ENCODE data around the gene EDNRA. TPM values are rescaled to one million over a fixed set of nuclear protein-coding genes. Genes with fewer than 3 reads are reported as not detected.

EDNRA gene
- total RNA-seq = 5.0 and 5.4 TPM in 2 replicates

DNA sequence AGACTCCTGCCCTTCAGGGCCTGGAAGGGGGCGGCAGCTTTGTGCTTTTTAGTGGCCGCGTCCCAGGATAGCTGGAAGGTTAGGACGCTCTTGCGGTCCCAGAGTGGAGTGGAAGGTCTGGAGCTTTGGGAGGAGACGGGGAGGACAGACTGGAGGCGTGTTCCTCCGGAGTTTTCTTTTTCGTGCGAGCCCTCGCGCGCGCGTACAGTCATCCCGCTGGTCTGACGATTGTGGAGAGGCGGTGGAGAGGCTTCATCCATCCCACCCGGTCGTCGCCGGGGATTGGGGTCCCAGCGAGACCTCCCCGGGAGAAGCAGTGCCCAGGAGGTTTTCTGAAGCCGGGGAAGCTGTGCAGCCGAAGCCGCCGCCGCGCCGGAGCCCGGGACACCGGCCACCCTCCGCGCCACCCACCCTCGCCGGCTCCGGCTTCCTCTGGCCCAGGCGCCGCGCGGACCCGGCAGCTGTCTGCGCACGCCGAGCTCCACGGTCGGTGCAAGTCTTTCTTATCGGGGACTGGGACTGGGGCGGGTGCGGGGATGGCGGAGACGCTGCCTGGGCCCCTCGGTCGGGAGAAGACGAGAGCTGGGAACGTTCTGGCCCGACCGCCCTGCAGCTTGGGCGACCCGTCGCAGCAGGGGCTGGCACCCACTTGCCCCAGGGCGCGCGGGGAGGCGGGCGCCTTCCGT lies at the start of gene EDNRA:
TSS of gene EDNRA (plus strand) at position 207 of the 686 bp plus-strand sequence. CDS start 4,585 bp downstream, outside the sequence.

Other genes starting within 250 kb of the EDNRA start
- 13.7 and 16.5 TPM in 2 replicates for gene TMEM184C, start 136.3 kb downstream of the EDNRA start, total RNA-seq
- gene PRMT9, start 203.1 kb downstream of the EDNRA start, total RNA-seq = 5.5 and 5.6 TPM in 2 replicates

All from airway epithelial cell (primary cell).